ENCODE results near the gene SPATA24. TPM values are rescaled to one million over a fixed set of nuclear protein-coding genes. Genes with fewer than 3 reads are reported as not detected.

Gene SPATA24
- total RNA-seq, 1 donor from 2014 or later = 4.6 TPM

DNA sequence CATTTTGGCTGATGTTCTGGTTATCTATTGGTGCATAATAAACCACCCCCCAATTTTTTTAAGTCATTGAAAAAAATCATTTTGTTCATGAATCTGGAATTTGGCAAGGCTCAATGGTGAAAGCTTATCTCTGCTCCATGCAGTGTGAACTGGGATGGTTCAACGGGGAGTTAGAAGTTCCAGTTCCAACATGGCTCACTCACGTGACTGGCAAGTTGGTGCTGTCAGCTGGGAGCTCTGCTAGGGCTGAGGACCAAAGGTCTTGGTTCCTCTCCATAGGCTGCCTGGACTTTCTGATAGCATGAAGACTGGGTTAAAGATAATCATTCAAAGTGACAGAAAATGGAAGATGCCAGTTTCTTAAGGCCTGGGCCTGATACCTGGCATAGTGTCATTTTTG, 3.1 kb upstream of the SPATA24 start:
- Mint-ChIP-seq H3K4me3 (ENCODE audit: unreplicated experiment) (no peak overlapping the region), H3K27me3 (ENCODE audit: unreplicated experiment) (no peaks in the 10 kb centered on the region), H3K4me1 (ENCODE audit: unreplicated experiment) (peaks cover 29% of the 10 kb centered on the region), H3K27ac (ENCODE audit: unreplicated experiment) (no peak overlapping the region), H3K36me3 (ENCODE audit: unreplicated experiment) (peaks cover under 1% of the 10 kb centered on the region), H3K9me3 (ENCODE audit: unreplicated experiment) (no peaks in the 10 kb centered on the region)
- DNase-seq (ENCODE audit: extremely low spot score, unreplicated experiment) = no peak
- TF ChIP-seq, protein P1, sequence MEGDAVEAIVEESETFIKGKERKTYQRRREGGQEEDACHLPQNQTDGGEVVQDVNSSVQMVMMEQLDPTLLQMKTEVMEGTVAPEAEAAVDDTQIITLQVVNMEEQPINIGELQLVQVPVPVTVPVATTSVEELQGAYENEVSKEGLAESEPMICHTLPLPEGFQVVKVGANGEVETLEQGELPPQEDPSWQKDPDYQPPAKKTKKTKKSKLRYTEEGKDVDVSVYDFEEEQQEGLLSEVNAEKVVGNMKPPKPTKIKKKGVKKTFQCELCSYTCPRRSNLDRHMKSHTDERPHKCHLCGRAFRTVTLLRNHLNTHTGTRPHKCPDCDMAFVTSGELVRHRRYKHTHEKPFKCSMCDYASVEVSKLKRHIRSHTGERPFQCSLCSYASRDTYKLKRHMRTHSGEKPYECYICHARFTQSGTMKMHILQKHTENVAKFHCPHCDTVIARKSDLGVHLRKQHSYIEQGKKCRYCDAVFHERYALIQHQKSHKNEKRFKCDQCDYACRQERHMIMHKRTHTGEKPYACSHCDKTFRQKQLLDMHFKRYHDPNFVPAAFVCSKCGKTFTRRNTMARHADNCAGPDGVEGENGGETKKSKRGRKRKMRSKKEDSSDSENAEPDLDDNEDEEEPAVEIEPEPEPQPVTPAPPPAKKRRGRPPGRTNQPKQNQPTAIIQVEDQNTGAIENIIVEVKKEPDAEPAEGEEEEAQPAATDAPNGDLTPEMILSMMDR (IDR thresholded peaks at IDR 0.05) = no peak

- DNase-seq (ENCODE audit: extremely low spot score, unreplicated experiment) = no peak
- Mint-ChIP-seq H3K4me1 (ENCODE audit: unreplicated experiment) (peaks cover 29% of the 10 kb centered on the region), H3K9me3 (ENCODE audit: unreplicated experiment) (no peaks in the 10 kb centered on the region), H3K36me3 (ENCODE audit: unreplicated experiment) (peaks cover 3% of the 10 kb centered on the region), H3K27me3 (ENCODE audit: unreplicated experiment) (no peaks in the 10 kb centered on the region), H3K27ac (ENCODE audit: unreplicated experiment) (peak overlapping the region; percentile 100), H3K4me3 (ENCODE audit: unreplicated experiment) (peak overlapping the region; percentile 96)
- TF ChIP-seq, protein P1 (IDR thresholded peaks at IDR 0.05) = no peak
Observed at GRCh38 chr5:139404484-139404840, 573 bp upstream of the SPATA24 start.

DNA sequence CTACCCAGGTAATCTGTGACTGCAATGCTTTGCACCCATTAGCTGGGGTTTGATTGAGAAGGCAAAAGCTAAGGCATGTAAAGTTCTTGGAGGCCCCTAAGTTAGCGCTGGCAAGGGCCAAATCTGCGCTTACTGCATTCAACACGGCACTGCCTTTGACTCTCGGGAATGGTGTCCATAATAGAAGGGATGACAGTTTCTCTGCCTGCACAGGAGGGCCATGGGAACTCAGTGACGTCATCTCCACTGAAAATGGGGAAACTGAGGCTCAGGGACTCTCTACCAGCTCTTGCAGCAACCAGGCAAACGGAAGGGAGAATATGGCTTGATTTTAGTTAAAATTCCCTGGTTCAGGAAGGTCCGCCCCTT, 487 bp downstream of the SPATA24 start:
- Mint-ChIP-seq H3K36me3 (ENCODE audit: unreplicated experiment) (peaks cover 6% of the 10 kb centered on the region), H3K27ac (ENCODE audit: unreplicated experiment) (peak overlapping the region; percentile 100), H3K4me3 (ENCODE audit: unreplicated experiment) (peak overlapping the region; percentile 96), H3K4me1 (ENCODE audit: unreplicated experiment) (peaks cover 29% of the 10 kb centered on the region), H3K9me3 (ENCODE audit: unreplicated experiment) (no peaks in the 10 kb centered on the region), H3K27me3 (ENCODE audit: unreplicated experiment) (no peaks in the 10 kb centered on the region)
- DNase-seq (ENCODE audit: extremely low spot score, unreplicated experiment) = no peak
- TF ChIP-seq, protein P1 (IDR thresholded peaks at IDR 0.05) = no peak

- Mint-ChIP-seq H3K4me3 (ENCODE audit: unreplicated experiment) (peak overlapping the region; percentile 96), H3K27ac (ENCODE audit: unreplicated experiment) (peak overlapping the region; percentile 100), H3K27me3 (ENCODE audit: unreplicated experiment) (no peaks in the 10 kb centered on the region), H3K4me1 (ENCODE audit: unreplicated experiment) (peaks cover 33% of the 10 kb centered on the region), H3K36me3 (ENCODE audit: unreplicated experiment) (peaks cover 6% of the 10 kb centered on the region), H3K9me3 (ENCODE audit: unreplicated experiment) (no peaks in the 10 kb centered on the region)
- TF ChIP-seq, protein P1 (IDR thresholded peaks at IDR 0.05) = peak; percentile 40
- no peak for DNase-seq (ENCODE audit: extremely low spot score, unreplicated experiment)
Observed at GRCh38 chr5:139402561-139403158, 1.2 kb downstream of the SPATA24 start.

DNA sequence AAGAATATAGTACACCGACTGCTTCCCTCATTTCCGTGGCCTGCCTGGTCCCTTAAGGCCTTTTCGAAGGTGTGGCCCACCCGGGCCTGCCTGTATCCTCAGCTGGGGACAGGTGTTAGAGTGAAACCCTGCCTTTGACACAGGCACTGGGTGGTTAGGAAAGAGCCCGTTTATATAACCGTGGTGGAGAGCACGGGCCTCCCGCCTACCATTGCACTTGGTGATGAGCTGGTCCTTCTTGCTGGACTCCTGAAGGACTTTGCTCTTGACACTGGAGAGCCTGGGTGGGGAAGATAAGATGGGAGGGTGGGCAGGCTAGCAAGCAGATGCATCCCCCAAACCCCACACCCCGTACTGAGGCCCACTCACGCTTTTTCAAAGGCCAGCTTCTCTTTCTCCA, 2.3 kb downstream of the SPATA24 start:
- H3K9me3 Mint-ChIP-seq (ENCODE audit: unreplicated experiment) = no peaks in the 10 kb centered on the region
- DNase-seq (ENCODE audit: extremely low spot score, unreplicated experiment) = no peak
- H3K4me3 Mint-ChIP-seq (ENCODE audit: unreplicated experiment) = no peak overlapping the region
- peaks cover 6% of the 10 kb centered on the region for H3K36me3 Mint-ChIP-seq (ENCODE audit: unreplicated experiment)
- no peak overlapping the region for H3K27ac Mint-ChIP-seq (ENCODE audit: unreplicated experiment)
- TF ChIP-seq, protein P1 (IDR thresholded peaks at IDR 0.05) = no peak
- H3K27me3 Mint-ChIP-seq (ENCODE audit: unreplicated experiment) = no peaks in the 10 kb centered on the region
- H3K4me1 Mint-ChIP-seq (ENCODE audit: unreplicated experiment) = peaks cover 33% of the 10 kb centered on the region

Measured in osteocyte (in vitro differentiated cells).